ENCODE data around the gene KRT23.
A peak's percentile ranks its signal among the peaks of the same experiment; 100 is the strongest.

KRT23 gene

GRCh38 chr17:40937384-40937819 is at the start of gene KRT23:
KRT23 (minus strand) TSS chr17:40937646; CDS start chr17:40936603, 1,043 bp downstream.
- DNase-seq (ENCODE audit: low spot score) = no peak

DNA sequence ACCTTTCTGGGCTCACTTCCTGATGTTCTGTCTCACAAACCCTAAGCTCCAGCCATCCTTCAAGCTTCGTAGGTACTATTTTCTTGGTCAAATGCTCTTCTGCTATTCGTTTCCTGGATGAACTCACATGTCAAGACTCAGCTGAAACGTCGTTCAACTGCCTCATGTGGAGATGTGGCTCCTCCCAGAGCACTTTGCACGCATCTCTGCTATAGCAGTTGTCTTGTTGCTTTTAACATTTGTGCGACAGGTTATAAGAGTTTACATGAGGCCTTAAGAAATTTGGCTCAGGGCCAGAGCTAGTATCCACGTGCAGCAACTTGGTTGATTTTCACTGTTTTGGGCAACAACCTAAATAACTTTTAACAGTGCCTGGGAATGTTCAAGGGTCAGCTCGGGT is 49.5 kb upstream of the KRT23 start:
- no peak for DNase-seq (ENCODE audit: low spot score)

DNA sequence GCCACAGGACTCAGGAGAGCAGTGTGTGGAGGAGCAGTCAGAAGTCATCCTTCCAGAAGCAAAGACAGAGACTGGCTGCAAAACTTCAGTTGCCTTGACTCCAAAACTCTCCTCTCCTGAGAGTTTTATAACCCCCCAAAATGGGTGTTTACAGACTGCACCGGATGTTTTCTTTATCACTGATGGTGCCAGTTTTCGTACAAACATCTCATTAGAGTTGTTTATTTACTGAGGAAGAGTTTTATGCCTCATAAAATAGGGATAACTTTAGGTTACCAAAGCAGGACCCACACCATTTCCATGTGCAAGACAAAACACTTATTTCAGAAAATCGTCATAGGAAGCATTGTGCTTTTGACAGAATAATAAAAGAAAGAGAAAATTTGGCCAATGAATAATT is 46.8 kb upstream of the KRT23 start, which contains the start of gene KRT40:
Gene KRT40, minus strand, starts transcription at position 101 of the 400 bp plus-strand sequence. Its CDS starts 53 bp downstream, at position 48.
- DNase-seq (ENCODE audit: low spot score) = no peak

DNA sequence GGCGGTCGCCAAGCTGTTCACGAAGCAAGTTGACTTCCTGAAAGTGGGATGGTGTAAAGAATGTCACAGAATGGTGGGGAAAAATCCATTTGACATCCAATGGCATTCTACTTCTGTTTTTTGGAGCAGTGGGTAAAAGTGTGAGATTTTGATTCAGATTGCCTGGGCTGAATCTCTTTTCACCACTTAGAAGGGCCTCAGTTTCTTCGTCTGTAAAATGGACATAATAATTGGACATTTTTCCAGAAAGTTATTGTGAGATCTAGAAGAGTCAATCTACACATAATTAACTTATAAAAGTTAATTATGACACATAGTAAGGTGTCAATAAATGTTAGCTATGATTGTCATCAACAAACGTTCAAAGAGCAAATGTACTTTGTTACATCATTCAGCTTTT is 43.7 kb upstream of the KRT23 start:
- no peak for DNase-seq (ENCODE audit: low spot score)

DNA sequence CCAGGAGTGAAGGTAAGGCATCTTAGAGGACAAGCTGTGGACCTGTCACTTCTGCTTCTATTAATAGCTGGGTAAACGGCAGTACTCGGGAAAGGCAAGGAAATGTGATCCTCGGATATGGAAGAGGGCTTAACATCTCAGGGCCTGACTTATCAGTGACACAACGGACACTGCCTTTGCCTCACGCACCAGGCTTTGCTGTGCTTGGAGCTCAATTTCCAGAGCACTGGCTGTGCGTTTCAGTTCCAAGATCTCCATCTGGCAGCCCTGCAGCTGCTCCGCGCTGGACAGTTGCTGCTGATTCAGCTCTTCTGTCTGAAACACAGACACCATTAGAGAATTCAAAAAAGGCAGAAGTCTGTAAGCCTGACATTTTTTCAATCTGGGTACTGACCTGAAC is 43.1 kb upstream of the KRT23 start:
- no peak for DNase-seq (ENCODE audit: low spot score)

- no peak for DNase-seq (ENCODE audit: low spot score)
Observed at GRCh38 chr17:40980117-40980516, 42.7 kb upstream of the KRT23 start.

GRCh38 chr17:40978575-40979151 is 41.2 kb upstream of the KRT23 start:
- DNase-seq (ENCODE audit: low spot score) = no peak

GRCh38 chr17:40975516-40975915 is 38.1 kb upstream of the KRT23 start:
- no peak for DNase-seq (ENCODE audit: low spot score)

GRCh38 chr17:40974366-40974765 is 36.9 kb upstream of the KRT23 start:
- DNase-seq (ENCODE audit: low spot score) = no peak

DNA sequence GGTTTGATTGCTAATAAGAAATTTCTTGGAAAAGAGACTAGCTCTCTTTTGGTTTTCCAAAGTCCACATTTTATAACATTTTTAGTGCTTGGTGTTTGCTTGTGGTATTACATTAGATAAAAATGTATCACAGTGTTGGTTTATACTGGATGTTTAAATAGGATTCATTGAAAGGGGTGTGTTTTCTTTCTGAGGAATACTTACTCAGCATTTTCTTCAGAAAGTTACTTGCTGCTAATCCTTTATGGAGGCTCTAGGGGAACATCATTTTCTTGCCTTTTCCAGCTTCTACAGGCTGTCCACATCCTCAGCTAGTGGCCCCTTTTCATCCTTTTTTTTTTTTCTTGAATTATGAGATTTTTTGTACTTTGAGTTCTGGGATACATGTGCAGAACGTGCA is 30.1 kb upstream of the KRT23 start:
- no peak for DNase-seq (ENCODE audit: low spot score)

- no peak for DNase-seq (ENCODE audit: low spot score)
Observed at GRCh38 chr17:40966848-40967247, 29.4 kb upstream of the KRT23 start, which contains the start of gene KRT39. KRT39 (minus strand) TSS chr17:40966948; CDS start chr17:40966856, 92 bp downstream.

DNA sequence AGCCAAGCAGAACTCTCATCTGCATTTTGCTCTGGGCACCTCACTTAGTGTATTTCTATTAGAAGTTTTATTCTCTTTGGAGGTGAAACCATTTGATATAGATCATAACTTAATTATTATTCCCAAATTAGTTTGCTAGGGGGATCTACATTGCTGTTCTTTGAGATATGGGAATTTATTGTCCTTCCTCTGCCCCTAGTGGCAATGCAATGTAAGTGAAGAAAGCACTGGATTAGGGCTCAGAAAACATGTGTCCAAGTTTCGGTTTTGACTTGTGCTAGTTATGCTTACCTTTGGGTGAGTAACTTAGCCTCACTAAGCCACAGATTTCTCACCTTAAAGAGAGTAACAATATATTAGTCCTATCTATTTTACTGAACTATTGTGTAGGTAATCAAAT is 26.4 kb upstream of the KRT23 start:
- DNase-seq (ENCODE audit: low spot score) = peak; percentile 62

- no peak for DNase-seq (ENCODE audit: low spot score)
Observed at GRCh38 chr17:40962059-40962561, 24.7 kb upstream of the KRT23 start.

DNA sequence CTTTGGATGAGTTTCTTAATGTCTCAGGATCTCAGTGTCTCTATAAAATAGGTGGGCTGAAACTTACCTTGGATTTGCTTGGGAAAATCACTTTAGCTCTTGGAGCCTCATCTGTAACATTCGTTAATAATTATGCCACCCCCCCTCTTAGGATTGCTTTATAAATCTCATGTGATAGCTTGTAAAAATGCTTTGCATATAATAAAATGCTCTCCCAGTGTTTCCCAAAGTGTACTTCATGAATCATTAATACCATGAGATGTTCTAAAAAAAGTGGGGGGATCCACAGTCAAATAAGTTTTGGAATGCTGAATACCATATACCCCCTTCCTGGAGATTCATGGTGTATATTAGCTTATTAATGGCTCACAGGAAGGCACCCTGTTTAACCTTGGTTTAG is 24.1 kb upstream of the KRT23 start:
- no peak for DNase-seq (ENCODE audit: low spot score)

DNA sequence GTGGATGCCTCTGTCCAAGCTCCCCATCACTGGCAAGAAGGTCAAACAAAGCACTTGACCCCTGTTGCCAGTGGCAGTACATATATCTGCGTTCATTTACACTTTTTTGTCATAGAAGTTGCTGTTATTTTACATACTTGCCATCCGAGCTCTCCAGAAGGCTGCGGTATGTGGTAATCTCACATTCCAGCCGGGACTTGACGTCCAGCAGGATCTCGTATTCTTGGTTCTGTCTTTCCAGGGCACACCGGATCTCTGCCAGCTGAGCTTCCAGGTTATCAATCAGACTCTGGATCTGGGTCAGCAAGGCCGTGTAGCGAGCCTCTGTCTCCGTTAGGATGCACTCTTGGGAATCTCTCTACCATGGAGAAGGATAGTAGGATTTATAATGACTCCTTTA is 22.7 kb upstream of the KRT23 start:
- DNase-seq (ENCODE audit: low spot score) = no peak

DNA sequence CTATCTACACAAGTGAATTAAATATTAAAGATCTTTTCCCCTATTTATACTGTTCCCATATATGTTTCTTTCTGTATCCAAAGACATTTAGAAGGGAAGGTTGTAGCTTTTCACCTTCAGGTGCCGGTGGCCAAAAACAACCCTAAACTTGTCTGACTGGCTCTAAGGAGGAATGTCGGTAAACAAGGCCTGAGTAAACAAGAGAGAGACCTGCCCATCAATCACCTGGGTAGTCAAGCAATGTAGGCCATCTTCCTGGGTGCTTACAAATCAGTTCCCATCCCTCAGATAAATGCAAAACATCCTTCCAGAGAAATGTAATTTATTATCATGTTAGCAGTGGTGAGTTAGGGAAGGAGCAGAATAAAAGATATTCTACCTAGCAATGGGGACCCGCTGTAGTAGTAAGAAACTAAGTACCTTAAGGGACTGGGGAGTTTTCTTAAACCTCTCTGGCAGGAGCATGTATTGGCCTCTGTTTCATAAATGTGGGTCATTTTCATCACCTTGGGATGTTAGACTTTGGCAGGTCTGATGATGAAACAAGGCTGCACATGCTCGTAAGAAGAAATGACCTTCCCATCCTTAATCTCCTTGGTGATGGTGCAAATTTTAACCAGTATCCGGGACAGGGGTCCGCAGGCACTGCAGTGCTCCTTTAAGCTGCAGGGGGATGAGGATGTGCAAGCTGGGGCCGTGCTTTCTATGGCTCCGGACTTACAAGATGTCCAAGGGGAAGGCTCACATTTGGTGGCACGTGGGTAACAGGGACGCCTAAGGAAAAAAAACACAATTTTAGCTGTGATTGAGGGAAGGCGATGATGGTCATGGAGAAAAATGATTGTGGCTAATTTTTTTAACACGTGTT is 20.9 kb upstream of the KRT23 start:
- DNase-seq (ENCODE audit: low spot score) = peak; percentile 40

- no peak for DNase-seq (ENCODE audit: low spot score)
Observed at GRCh38 chr17:40956401-40957254, 19.2 kb upstream of the KRT23 start.

- no peak for DNase-seq (ENCODE audit: low spot score)
Observed at GRCh38 chr17:40953881-40954280, 16.4 kb upstream of the KRT23 start.

DNA sequence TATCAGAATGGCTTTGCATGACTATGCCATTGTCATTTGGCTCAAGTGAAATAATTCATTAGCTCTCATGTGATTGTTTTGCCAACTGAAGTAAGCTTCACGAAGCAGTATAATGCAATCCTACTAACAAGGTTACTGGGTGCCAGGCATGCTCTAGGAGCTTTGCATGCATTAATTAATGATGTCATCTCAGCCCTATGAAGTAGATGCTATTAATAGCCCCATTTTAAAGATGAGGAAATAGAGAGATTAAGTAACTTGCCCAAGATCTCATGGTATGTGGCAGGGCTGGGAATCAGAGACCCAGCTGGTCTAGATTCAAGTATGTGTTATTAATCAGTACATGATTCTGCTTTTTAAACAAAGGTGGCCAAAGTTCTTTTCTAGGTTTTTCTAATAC is 15.2 kb upstream of the KRT23 start:
- no peak for DNase-seq (ENCODE audit: low spot score)

DNA sequence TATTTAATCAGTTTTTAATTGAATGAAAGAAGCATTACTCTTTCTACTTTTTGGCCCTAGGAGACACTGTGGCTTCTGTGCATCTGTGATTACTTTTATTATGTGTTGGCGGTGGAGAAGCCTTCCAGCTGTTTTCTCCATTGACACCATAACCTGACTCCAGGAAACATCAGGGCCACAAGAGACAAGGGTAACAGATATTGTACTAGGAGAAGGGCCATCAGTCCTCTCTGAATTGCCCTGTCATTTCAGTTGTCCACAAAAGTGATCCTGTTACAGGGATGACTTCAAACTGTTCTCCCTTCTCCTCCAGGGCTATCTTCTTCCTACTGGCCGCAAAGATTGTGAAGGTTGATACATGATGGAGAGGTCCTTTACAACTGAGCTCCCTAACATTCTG is 14.7 kb upstream of the KRT23 start:
- DNase-seq (ENCODE audit: low spot score) = no peak

GRCh38 chr17:40951011-40951622 is 13.7 kb upstream of the KRT23 start:
- DNase-seq (ENCODE audit: low spot score) = peak; percentile 13

GRCh38 chr17:40950176-40950575 is 12.7 kb upstream of the KRT23 start:
- no peak for DNase-seq (ENCODE audit: low spot score)
